K562 (cell line): Measurements from ENCODE around the gene TENM4. TPM values are rescaled to one million over a fixed set of nuclear protein-coding genes. Genes with fewer than 3 reads are reported as not detected.

ENCODE experiments used
- ATAC-seq: fragments of 200-7000 bp; cut with Tn5 transposase; 3 replicates; pipeline ENCODE4 v1.9.1; 2020; ENCODE audit warnings: moderate library complexity
- BruUV-seq: library from RNA; stranded (reverse); fragments of 400-500 nt; replicated peaks from 2 replicates; lab custom pipeline; 2021; lab: Mats Ljungman, UMichigan
- CTCF ChIA-PET: fragments of 300-600 bp; formaldehyde crosslinking; extraction: SDS; loops from one replicate; lab custom pipeline; 2021; ENCODE audit warnings: low intra/inter-chr PET ratio; lab: Yijun Ruan, JAX
- POLR2A ChIA-PET: fragments of 300-600, 350-650 bp; sonication (Branson Sonifier 250); formaldehyde crosslinking; extraction: SDS; loops from one replicate; lab custom pipeline; 2021; ENCODE audit warnings: antibody characterized with exemption, inconsistent platforms; lab: Yijun Ruan, JAX
- DNase-seq, 4 experiments: peaks; one replicate each; pipeline versions ENCODE4 v3.0.0 to v3.0.0-alpha.2; 2011 to 2018; ENCODE audit warnings: low spot score in 3 of 4, mixed read lengths in 3 of 4; ENCODE audit errors: extremely low read depth in 1 of 4
- FAIRE-seq: peaks from 2 replicates; lab custom pipeline; 2011; peaks lifted over from hg19 to GRCh38; lab: Jason Lieb, UNC
- H2AFZ ChIP-seq: 2 replicates; pipeline ENCODE4 v1.6.0; 2011; ENCODE audit warnings: low read depth, low read length, control low read depth, inconsistent platforms
- H3K27ac ChIP-seq: fragments of 200-600 bp; 3 replicates; pipeline ENCODE4 v1.8.0; 2011; ENCODE audit warnings: low read depth, mild to moderate bottlenecking, control low read depth, inconsistent platforms, low read length, moderate library complexity, mixed read lengths; ENCODE audit errors: extremely low read depth
- H3K27me3 ChIP-seq, 2 experiments: fragments of 300-600 bp in 1 of 2; 2 replicates in 1 of 2; 3 replicates in 1 of 2; pipeline versions ENCODE4 v1.6.0 to v1.8.0; 2011; ENCODE audit warnings: inconsistent platforms in 2 of 2, low read length in 2 of 2, mild to moderate bottlenecking in 1 of 2, mixed read lengths in 1 of 2, moderate library complexity in 1 of 2; ENCODE audit not compliant: control insufficient read depth in 2 of 2, insufficient read depth in 2 of 2
- H3K36me3 ChIP-seq: fragments of 300-600 bp; 3 replicates; pipeline ENCODE4 v1.8.0; 2011; ENCODE audit warnings: mild to moderate bottlenecking, low read length, inconsistent platforms; ENCODE audit not compliant: control insufficient read depth, insufficient read depth
- H3K4me1 ChIP-seq, 2 experiments: fragments of 200-600 bp in 1 of 2; replicated peaks in 1 of 2; 2 replicates in 1 of 2; 3 replicates in 1 of 2; pipeline versions ENCODE4 v1.5.1 to v1.8.0; 2011; ENCODE audit warnings: inconsistent platforms in 2 of 2, low read length in 2 of 2, mild to moderate bottlenecking in 1 of 2, mixed read lengths in 1 of 2, moderate library complexity in 1 of 2; ENCODE audit not compliant: control insufficient read depth in 2 of 2, insufficient read depth in 2 of 2
- H3K4me2 ChIP-seq: 2 replicates; pipeline ENCODE4 v1.6.1; 2011; ENCODE audit warnings: low read length, control low read depth, inconsistent platforms, mixed read lengths; ENCODE audit not compliant: insufficient read depth
- H3K4me3 ChIP-seq: fragments of 200-600 bp; sonication (generic), shearing (Covaris generic); 2 replicates; pipeline ENCODE4 v1.5.1; 2016; ENCODE audit warnings: control low read depth, inconsistent platforms
- H3K79me2 ChIP-seq: fragments of 200-600 bp; 3 replicates; pipeline ENCODE4 v1.8.0; 2011; ENCODE audit warnings: low read length, inconsistent platforms; ENCODE audit not compliant: control insufficient read depth, insufficient read depth
- H3K9ac ChIP-seq, 2 experiments: 2 replicates each; pipeline versions ENCODE4 v1.6.0 to v1.6.1; 2011; ENCODE audit warnings: low read depth in 2 of 2, low read length in 2 of 2, control low read depth in 1 of 2, inconsistent platforms in 1 of 2, mild to moderate bottlenecking in 1 of 2, mixed read lengths in 1 of 2; ENCODE audit not compliant: insufficient read depth in 1 of 2
- H3K9me1 ChIP-seq: one replicate; pipeline ENCODE4 v1.6.0; 2011; ENCODE audit warnings: inconsistent platforms, mild to moderate bottlenecking, low read length, moderate library complexity; ENCODE audit not compliant: control insufficient read depth, insufficient read depth
- H3K9me3 ChIP-seq: replicated peaks from 2 replicates; pipeline ENCODE4 v1.5.1; 2011; ENCODE audit warnings: low read depth, low read length, inconsistent platforms; ENCODE audit not compliant: control insufficient read depth, insufficient read depth
- H4K20me1 ChIP-seq: replicated peaks from 2 replicates; pipeline ENCODE4 v1.6.1; 2011; ENCODE audit warnings: low read length, inconsistent platforms, mixed read lengths; ENCODE audit not compliant: control insufficient read depth, insufficient read depth
- ASH1L ChIP-seq: fragments of 450-650 bp; IDR thresholded peaks from 2 replicates; pipeline ENCODE4 v1.6.1; 2018; ENCODE audit warnings: borderline replicate concordance, mild to moderate bottlenecking, low read depth; ENCODE audit not compliant: partially characterized antibody
- DPF2 ChIP-seq: fragments of 450-650 bp; IDR thresholded peaks from 2 replicates; pipeline ENCODE4 v1.6.1; 2016
- HNRNPUL1 ChIP-seq: fragments of 200-400 bp; formaldehyde crosslinking; IDR thresholded peaks from 2 replicates; pipeline ENCODE4 v1.6.1; 2017; ENCODE audit warnings: low read length
- KDM5B ChIP-seq: fragments of 200-600 bp; sonication (generic); IDR thresholded peaks from 2 replicates; pipeline ENCODE4 v1.6.1; 2012; ENCODE audit warnings: low read depth, mild to moderate bottlenecking, moderate library complexity, low read length, control low read depth, inconsistent platforms; ENCODE audit not compliant: insufficient replicate concordance
- MTA1 ChIP-seq: fragments of 450-650 bp; IDR thresholded peaks from 2 replicates; pipeline ENCODE4 v1.6.1; 2017; ENCODE audit warnings: borderline replicate concordance
- NRF1 ChIP-seq, 2 experiments: fragments of 450-650 bp; IDR thresholded peaks in 1 of 2; conservative IDR thresholded peaks in 1 of 2; 2 replicates each; pipeline ENCODE4 v1.6.1; 2014; ENCODE audit warnings: mild to moderate bottlenecking in 2 of 2
- NUFIP1 ChIP-seq: fragments of 450-650 bp; IDR thresholded peaks from 2 replicates; pipeline ENCODE4 v1.6.1; 2018; ENCODE audit not compliant: partially characterized antibody
- SAFB2 ChIP-seq: fragments of 200-400 bp; formaldehyde crosslinking; IDR thresholded peaks from 2 replicates; pipeline ENCODE4 v1.6.1; 2018; ENCODE audit warnings: borderline replicate concordance, low read length, low read depth, moderate library complexity; ENCODE audit not compliant: severe bottlenecking
- TFAM ChIP-seq: fragments of 250-450 bp; sonication (Bioruptor Pico); conservative IDR thresholded peaks from 2 replicates; pipeline ENCODE4 v1.5.0; 2021; ENCODE audit warnings: mild to moderate bottlenecking, moderate library complexity
- YY1 ChIP-seq, 3 experiments: IDR thresholded peaks; 2 replicates each; pipeline ENCODE4 v1.6.1; 2011; ENCODE audit warnings: low read length in 2 of 3, mild to moderate bottlenecking in 2 of 3, moderate library complexity in 2 of 3, borderline replicate concordance in 1 of 3, control low read depth in 1 of 3, low read depth in 1 of 3; ENCODE audit not compliant: insufficient read depth in 3 of 3, insufficient replicate concordance in 2 of 3, control insufficient read depth in 1 of 3, insufficient read length in 1 of 3; ENCODE audit errors: extremely low read depth in 1 of 3
- ZNF668 ChIP-seq: fragments of 250-450 bp; sonication (Bioruptor Pico); IDR thresholded peaks from 2 replicates; pipeline ENCODE4 v1.8.0; 2022; ENCODE audit warnings: mild to moderate bottlenecking, inconsistent platforms
- WGBS: fragments of 100-300 bp; shearing (Covaris generic); methylation state at CpG from one replicate; pipeline ENCODE4 v1.1.6; 2016; ENCODE audit warnings: low coverage, mixed read lengths; ENCODE audit not compliant: insufficient coverage; ENCODE audit errors: missing lambda C conversion rate; 5-methylcytosine and 5-hydroxymethylcytosine counted together
- in situ Hi-C: fragments of 300-500 bp; cut with MboI; formaldehyde crosslinking; loops from 4 replicates; pipeline ENCODE4 v1.15.0; 2018; ENCODE audit warnings: inconsistent platforms, mixed read lengths
- intact Hi-C: fragments of 100-400 bp; cut with micrococcal nuclease; formaldehyde crosslinking; loops from 2 replicates; pipeline ENCODE4 v1.14.2; 2022
- polyA plus RNA-seq, 8 experiments: library from polyadenylated mRNA; depleted of rRNA in 4 of 8; stranded (reverse) in 5 of 8; unstranded in 3 of 8; fragments of >200 nt; fragmentation: Nextera tagmentation in 2 of 8; fragmentation: Illumina TruSeq in 1 of 8; extraction: Ambion mirVana in 2 of 8; extraction: Trizol in 1 of 8; gene quantifications; 2 replicates each; pipeline versions ENCODE4 v1.2.1 to v1.2.3, GENCODE V29; 2011 to 2014; ENCODE audit warnings: inconsistent platforms in 1 of 8, missing spikeins in 1 of 8
- total RNA-seq, 7 experiments: library from RNA; depleted of rRNA in 6 of 7; stranded (reverse); fragments of >200 nt in 6 of 7; fragmentation: Illumina TruSeq in 2 of 7; extraction: Trizol in 2 of 7; gene quantifications; 2 replicates each; pipeline versions ENCODE4 v1.2.1 to v1.2.3, GENCODE V29; 2011 to 2021; ENCODE audit warnings: low replicate concordance in 1 of 7
- TF ChIP-seq, protein P1 (sequence below): fragments of 250-450 bp; sonication (Bioruptor Pico); IDR thresholded peaks from 2 replicates; pipeline ENCODE4 v1.8.0; 2021; ENCODE audit warnings: borderline replicate concordance, mild to moderate bottlenecking, moderate library complexity; ENCODE audit not compliant: poor library complexity, severe bottlenecking
- TF ChIP-seq, protein P2 (sequence below): fragments of 250-450 bp; sonication (Bioruptor Pico); IDR thresholded peaks from 2 replicates; pipeline ENCODE4 v1.5.0; 2021

The TENM4 gene
- total and polyA plus RNA-seq, 9 of the 15 experiments (the other 6 are each of a cell fraction or from before 2014, with no cell fraction given), result 0.16 TPM; not detected in 8

DNA sequence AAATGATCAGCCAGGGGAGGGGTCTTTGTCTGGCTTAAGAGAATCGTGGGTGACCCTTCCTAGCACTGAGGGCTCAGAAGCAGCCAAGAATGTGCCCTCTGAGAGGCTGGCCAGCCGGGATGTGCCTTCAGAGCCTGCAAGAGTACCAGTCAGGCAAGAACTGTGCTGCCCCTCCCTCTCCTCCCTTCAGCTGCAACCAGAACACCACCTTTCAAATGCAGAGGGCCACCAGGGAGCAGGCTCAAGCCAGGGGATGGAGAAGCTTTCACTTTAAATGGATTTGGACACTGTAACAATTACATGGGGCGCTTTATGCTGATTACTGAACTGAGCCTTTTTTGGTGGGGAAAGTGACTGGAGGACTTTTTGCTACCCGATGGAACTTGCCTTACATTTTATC lies 44.9 kb upstream of the TENM4 start:
- Histone ChIP-seq H3K9me3 (no peaks in the 10 kb centered on the region), H2AFZ (no peak overlapping the region), H3K27ac (no peak overlapping the region), H3K9ac (no peak overlapping the region), H3K9me1 (no peaks in the 10 kb centered on the region), H4K20me1 (no peaks in the 10 kb centered on the region), H3K36me3 (no peaks in the 10 kb centered on the region), H3K4me1 (no peaks in the 10 kb centered on the region)
- POLR2A ChIA-PET, result interaction anchor here (0.6 kb wide), 1 partner anchor 12 kb away, joined by 3 read pairs; no protein-coding TSS in a partner anchor
- 0% methylated on average over 4 of the region's 4 CpGs for WGBS
- DNase-seq (no peak), ATAC-seq (no peak), FAIRE-seq (no peak)
- no TSS peak for BruUV-seq
- intact Hi-C loops, result no loop called here
- TF ChIP-seq TFAM (CRISPR knock-in tag) (no peak), ZNF668 (CRISPR knock-in tag) (no peak), MTA1 (no peak), SAFB2 (no peak), HNRNPUL1 (no peak), YY1 (IDR thresholded peaks at IDR 0.05; ENCODE audit: borderline replicate concordance in 1 of 3, control insufficient read depth in 1 of 3, extremely low read depth in 1 of 3, insufficient read depth in 3 of 3, insufficient read length in 1 of 3, insufficient replicate concordance in 2 of 3, low read depth in 1 of 3, low read length in 2 of 3) (no peak), NUFIP1 (no peak), KDM5B (no peak), ASH1L (no peak), NRF1 (conservative IDR thresholded peaks at IDR 0.05 in 1 of 2, IDR thresholded peaks at IDR 0.05 in 1 of 2) (no peak), DPF2 (no peak)
- TF ChIP-seq, protein P1, sequence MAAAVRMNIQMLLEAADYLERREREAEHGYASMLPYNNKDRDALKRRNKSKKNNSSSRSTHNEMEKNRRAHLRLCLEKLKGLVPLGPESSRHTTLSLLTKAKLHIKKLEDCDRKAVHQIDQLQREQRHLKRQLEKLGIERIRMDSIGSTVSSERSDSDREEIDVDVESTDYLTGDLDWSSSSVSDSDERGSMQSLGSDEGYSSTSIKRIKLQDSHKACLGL (CRISPR knock-in tag), result no peak
- TF ChIP-seq, protein P2, sequence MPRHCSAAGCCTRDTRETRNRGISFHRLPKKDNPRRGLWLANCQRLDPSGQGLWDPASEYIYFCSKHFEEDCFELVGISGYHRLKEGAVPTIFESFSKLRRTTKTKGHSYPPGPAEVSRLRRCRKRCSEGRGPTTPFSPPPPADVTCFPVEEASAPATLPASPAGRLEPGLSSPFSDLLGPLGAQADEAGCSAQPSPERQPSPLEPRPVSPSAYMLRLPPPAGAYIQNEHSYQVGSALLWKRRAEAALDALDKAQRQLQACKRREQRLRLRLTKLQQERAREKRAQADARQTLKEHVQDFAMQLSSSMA (CRISPR knock-in tag), result no peak
- TF ChIP-seq, all 486 proteins: peak for 0
- in situ Hi-C loops, result no loop called here
- Histone ChIP-seq H3K79me2 (no peaks in the 10 kb centered on the region), H3K27me3 (no peaks in the 10 kb centered on the region), H3K4me3 (no peak overlapping the region), H3K4me2 (no peak overlapping the region)
- CTCF ChIA-PET, result no interaction called here
